Measurements from ENCODE around the gene TRMT1. TPM values are rescaled to one million over a fixed set of nuclear protein-coding genes. Genes with fewer than 3 reads are reported as not detected.

The TRMT1 gene
- total RNA-seq, 1 experiment from 2014 or later, result 42.6 TPM

GRCh38 chr19:13079542-13079986 lies 37.0 kb downstream of the TRMT1 start:
- CTCF ChIA-PET, result interaction anchor here (0.5 to 1.1 kb wide), 2 partner anchors 114 to 133 kb away, joined by 3 read pairs; no protein-coding TSS in a partner anchor
- Mint-ChIP-seq H3K27me3 (ENCODE audit: insufficient read depth, unreplicated experiment) (peaks cover 5% of the 10 kb centered on the region), H3K27ac (ENCODE audit: unreplicated experiment) (no peak overlapping the region), H3K4me1 (ENCODE audit: low read depth, unreplicated experiment) (no peaks in the 10 kb centered on the region), H3K9me3 (ENCODE audit: unreplicated experiment) (no peaks in the 10 kb centered on the region), H3K36me3 (ENCODE audit: insufficient read depth, unreplicated experiment) (no peaks in the 10 kb centered on the region), H3K4me3 (ENCODE audit: unreplicated experiment) (no peak overlapping the region)
- intact Hi-C loops (cut with micrococcal nuclease; ENCODE audit: unreplicated experiment), result no loop called here
- H3K4me3 ChIP-seq (ENCODE audit: low read depth, low read length), result no peak overlapping the region
- H3K36me3 ChIP-seq (ENCODE audit: control insufficient read depth, insufficient read depth, low read length), result no peaks in the 10 kb centered on the region
- H3K27me3 ChIP-seq (replicated peaks; ENCODE audit: control insufficient read depth, insufficient read depth, low read length), result no peaks in the 10 kb centered on the region; the same call in 1 of the 2 replicates
- no peak for TF ChIP-seq CTCF (IDR thresholded peaks at IDR 0.05; ENCODE audit: insufficient read depth in 1 of 2, low read depth in 1 of 2, low read length in 1 of 2, severe bottlenecking in 1 of 2, unreplicated experiment in 1 of 2)
- no peaks in the 10 kb centered on the region for H3K4me1 ChIP-seq
- BruUV-seq (replicated peaks), result no TSS peak
- H3K9me3 ChIP-seq, result no peaks in the 10 kb centered on the region
- POLR2A ChIA-PET, result no interaction called here
- DNase-seq, result no peak

GRCh38 chr19:13078897-13079541 lies 37.5 kb downstream of the TRMT1 start:
- peaks cover 2% of the 10 kb centered on the region for H3K27me3 Mint-ChIP-seq (ENCODE audit: insufficient read depth, unreplicated experiment)
- CTCF ChIA-PET, result interaction anchor here (1.1 kb wide), 1 partner anchor 114 kb away, joined by 3 read pairs; no protein-coding TSS in a partner anchor
- BruUV-seq (replicated peaks), result no TSS peak

GRCh38 chr19:13078381-13078780 lies 38.2 kb downstream of the TRMT1 start:
- H3K27me3 Mint-ChIP-seq (ENCODE audit: insufficient read depth, unreplicated experiment), result peaks cover 2% of the 10 kb centered on the region
- Histone ChIP-seq H3K4me3 (ENCODE audit: low read depth, low read length) (no peak overlapping the region), H3K27me3 (replicated peaks; ENCODE audit: control insufficient read depth, insufficient read depth, low read length) (no peaks in the 10 kb centered on the region; the same call in 1 of the 2 replicates), H3K36me3 (ENCODE audit: control insufficient read depth, insufficient read depth, low read length) (no peaks in the 10 kb centered on the region), H3K4me1 (no peaks in the 10 kb centered on the region), H3K9me3 (no peaks in the 10 kb centered on the region)
- BruUV-seq (replicated peaks), result no TSS peak
- no peak for TF ChIP-seq CTCF (IDR thresholded peaks at IDR 0.05; ENCODE audit: insufficient read depth in 1 of 2, low read depth in 1 of 2, low read length in 1 of 2, severe bottlenecking in 1 of 2, unreplicated experiment in 1 of 2)
- CTCF ChIA-PET, result no interaction called here
- H3K9me3 Mint-ChIP-seq (ENCODE audit: unreplicated experiment), result no peaks in the 10 kb centered on the region
- H3K4me1 Mint-ChIP-seq (ENCODE audit: low read depth, unreplicated experiment), result no peaks in the 10 kb centered on the region
- no peak overlapping the region for H3K27ac Mint-ChIP-seq (ENCODE audit: unreplicated experiment)
- intact Hi-C loops (cut with micrococcal nuclease; ENCODE audit: unreplicated experiment), result no loop called here
- no peak for DNase-seq
- H3K4me3 Mint-ChIP-seq (ENCODE audit: unreplicated experiment), result no peak overlapping the region
- POLR2A ChIA-PET, result interaction anchor here (0.5 kb wide), 1 partner anchor 23 kb away, joined by 5 read pairs; no protein-coding TSS in a partner anchor
- no peaks in the 10 kb centered on the region for H3K36me3 Mint-ChIP-seq (ENCODE audit: insufficient read depth, unreplicated experiment)

More at GRCh38 chr19:13078897-13079541, 37.5 kb downstream of the TRMT1 start:
- H3K4me1 Mint-ChIP-seq (ENCODE audit: low read depth, unreplicated experiment), result no peaks in the 10 kb centered on the region
- POLR2A ChIA-PET, result interaction anchor here (0.5 kb wide), 1 partner anchor 24 kb away, joined by 5 read pairs; no protein-coding TSS in a partner anchor
- no peak overlapping the region for H3K4me3 Mint-ChIP-seq (ENCODE audit: unreplicated experiment)
- DNase-seq, result no peak
- H3K9me3 ChIP-seq, result no peaks in the 10 kb centered on the region
- no peak overlapping the region for H3K4me3 ChIP-seq (ENCODE audit: low read depth, low read length)
- H3K27ac Mint-ChIP-seq (ENCODE audit: unreplicated experiment), result no peak overlapping the region
- no peaks in the 10 kb centered on the region; the same call in 1 of the 2 replicates for H3K27me3 ChIP-seq (replicated peaks; ENCODE audit: control insufficient read depth, insufficient read depth, low read length)
- intact Hi-C loops (cut with micrococcal nuclease; ENCODE audit: unreplicated experiment), result no loop called here
- H3K9me3 Mint-ChIP-seq (ENCODE audit: unreplicated experiment), result no peaks in the 10 kb centered on the region
- H3K4me1 ChIP-seq, result no peaks in the 10 kb centered on the region
- TF ChIP-seq CTCF (IDR thresholded peaks at IDR 0.05; ENCODE audit: insufficient read depth in 1 of 2, low read depth in 1 of 2, low read length in 1 of 2, severe bottlenecking in 1 of 2, unreplicated experiment in 1 of 2), result no peak
- no peaks in the 10 kb centered on the region for H3K36me3 Mint-ChIP-seq (ENCODE audit: insufficient read depth, unreplicated experiment)
- H3K36me3 ChIP-seq (ENCODE audit: control insufficient read depth, insufficient read depth, low read length), result no peaks in the 10 kb centered on the region
